22Rv1 (cell line): ENCODE results near the gene CMSS1.

Source experiments
- ZFX ChIP-seq: fragments of 450-650 bp; IDR thresholded peaks from 2 replicates; pipeline ENCODE4 v1.6.1; 2017; ENCODE audit warnings: antibody characterized with exemption, borderline replicate concordance
- TF ChIP-seq, protein P1 (sequence below): fragments of 450-650 bp; IDR thresholded peaks from 2 replicates; pipeline ENCODE4 v1.5.1; 2017; ENCODE audit warnings: mild to moderate bottlenecking

DNA sequence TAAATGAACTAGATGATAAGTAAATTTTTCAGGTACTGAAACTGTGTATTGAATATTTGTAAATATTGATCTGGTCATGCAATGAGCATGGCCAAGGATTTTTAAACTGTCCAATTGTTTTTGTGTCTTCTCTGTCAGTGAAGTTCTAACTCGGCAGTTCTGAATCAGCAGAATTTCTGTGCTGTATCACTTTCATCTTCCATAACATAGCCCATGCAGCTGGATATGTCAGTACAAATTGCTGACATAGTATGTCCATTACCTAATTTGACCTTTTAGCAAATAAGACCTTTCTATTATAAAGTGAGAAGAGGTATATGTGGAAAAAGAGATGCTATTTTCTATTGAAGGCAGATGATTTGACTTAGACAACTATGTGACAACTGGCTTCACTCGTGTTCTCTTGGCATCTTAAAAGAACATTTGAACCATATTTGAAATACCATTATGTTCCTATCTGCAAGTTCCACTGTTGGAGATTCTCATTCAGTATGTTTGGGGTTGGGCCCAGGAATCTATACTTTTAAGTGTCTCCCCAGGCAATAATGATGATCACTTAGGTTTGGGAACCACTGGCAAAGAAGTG, 90.4 kb downstream of the CMSS1 start:
- TF ChIP-seq, protein P1, sequence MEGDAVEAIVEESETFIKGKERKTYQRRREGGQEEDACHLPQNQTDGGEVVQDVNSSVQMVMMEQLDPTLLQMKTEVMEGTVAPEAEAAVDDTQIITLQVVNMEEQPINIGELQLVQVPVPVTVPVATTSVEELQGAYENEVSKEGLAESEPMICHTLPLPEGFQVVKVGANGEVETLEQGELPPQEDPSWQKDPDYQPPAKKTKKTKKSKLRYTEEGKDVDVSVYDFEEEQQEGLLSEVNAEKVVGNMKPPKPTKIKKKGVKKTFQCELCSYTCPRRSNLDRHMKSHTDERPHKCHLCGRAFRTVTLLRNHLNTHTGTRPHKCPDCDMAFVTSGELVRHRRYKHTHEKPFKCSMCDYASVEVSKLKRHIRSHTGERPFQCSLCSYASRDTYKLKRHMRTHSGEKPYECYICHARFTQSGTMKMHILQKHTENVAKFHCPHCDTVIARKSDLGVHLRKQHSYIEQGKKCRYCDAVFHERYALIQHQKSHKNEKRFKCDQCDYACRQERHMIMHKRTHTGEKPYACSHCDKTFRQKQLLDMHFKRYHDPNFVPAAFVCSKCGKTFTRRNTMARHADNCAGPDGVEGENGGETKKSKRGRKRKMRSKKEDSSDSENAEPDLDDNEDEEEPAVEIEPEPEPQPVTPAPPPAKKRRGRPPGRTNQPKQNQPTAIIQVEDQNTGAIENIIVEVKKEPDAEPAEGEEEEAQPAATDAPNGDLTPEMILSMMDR: no peak
- TF ChIP-seq ZFX: no peak
